ENCODE results near the gene CXADR.

CXADR gene

GRCh38 chr21:17554679-17555465 is 42.0 kb downstream of the CXADR start:
- Histone ChIP-seq H3K4me3 (ENCODE audit: low read depth in 1 of 5, low read length in 5 of 5) (no peak overlapping the region), H3K27ac (ENCODE audit: low read depth, low read length) (no peak overlapping the region), H3K27me3 (ENCODE audit: control insufficient read depth in 5 of 5, insufficient read depth in 4 of 5, low read length in 5 of 5) (peaks cover 0 to 2% (median 0%) of the 10 kb centered on the region in 5 donors), H3K9me3 (ENCODE audit: control insufficient read depth in 5 of 5, low read length in 5 of 5) (no peaks in the 10 kb centered on the region), H3K36me3 (ENCODE audit: control insufficient read depth in 5 of 5, insufficient read depth in 5 of 5, low read length in 5 of 5) (no peaks in the 10 kb centered on the region), H3K4me1 (ENCODE audit: control insufficient read depth in 5 of 5, insufficient read depth in 5 of 5, low read length in 5 of 5) (no peaks in the 10 kb centered on the region), H3K9ac (ENCODE audit: low read length in 5 of 5) (no peak overlapping the region)

GRCh38 chr21:17560377-17561025 is 47.7 kb downstream of the CXADR start:
- Histone ChIP-seq H3K4me3 (ENCODE audit: low read depth in 1 of 5, low read length in 5 of 5) (no peak overlapping the region), H3K27ac (ENCODE audit: low read depth, low read length) (no peak overlapping the region), H3K4me1 (ENCODE audit: control insufficient read depth in 5 of 5, insufficient read depth in 5 of 5, low read length in 5 of 5) (no peaks in the 10 kb centered on the region), H3K27me3 (ENCODE audit: control insufficient read depth in 5 of 5, insufficient read depth in 4 of 5, low read length in 5 of 5) (no peaks in the 10 kb centered on the region), H3K9ac (ENCODE audit: low read length in 5 of 5) (no peak overlapping the region), H3K36me3 (ENCODE audit: control insufficient read depth in 5 of 5, insufficient read depth in 5 of 5, low read length in 5 of 5) (no peaks in the 10 kb centered on the region), H3K9me3 (ENCODE audit: control insufficient read depth in 5 of 5, low read length in 5 of 5) (no peaks in the 10 kb centered on the region)

- H3K9ac ChIP-seq (ENCODE audit: low read length in 5 of 5): no peak overlapping the region
- no peaks in the 10 kb centered on the region for H3K4me1 ChIP-seq (ENCODE audit: control insufficient read depth in 5 of 5, insufficient read depth in 5 of 5, low read length in 5 of 5)
- H3K9me3 ChIP-seq (ENCODE audit: control insufficient read depth in 5 of 5, low read length in 5 of 5): no peaks in the 10 kb centered on the region
- no peak overlapping the region for H3K4me3 ChIP-seq (ENCODE audit: low read depth in 1 of 5, low read length in 5 of 5)
- H3K27ac ChIP-seq (ENCODE audit: low read depth, low read length): no peak overlapping the region
- no peaks in the 10 kb centered on the region for H3K36me3 ChIP-seq (ENCODE audit: control insufficient read depth in 5 of 5, insufficient read depth in 5 of 5, low read length in 5 of 5)
- peaks cover 0 to 3% (median 0%) of the 10 kb centered on the region in 5 donors for H3K27me3 ChIP-seq (ENCODE audit: control insufficient read depth in 5 of 5, insufficient read depth in 4 of 5, low read length in 5 of 5)
Observed at GRCh38 chr21:17570786-17571185, 57.9 kb downstream of the CXADR start.

- Histone ChIP-seq H3K9me3 (ENCODE audit: control insufficient read depth in 5 of 5, low read length in 5 of 5) (no peaks in the 10 kb centered on the region), H3K9ac (ENCODE audit: low read length in 5 of 5) (no peak overlapping the region)
Observed at GRCh38 chr21:17572431-17572830, 59.6 kb downstream of the CXADR start.

GRCh38 chr21:17575076-17575475 is 62.2 kb downstream of the CXADR start:
- Histone ChIP-seq H3K4me3 (ENCODE audit: low read depth in 1 of 5, low read length in 5 of 5) (no peak overlapping the region), H3K4me1 (ENCODE audit: control insufficient read depth in 5 of 5, insufficient read depth in 5 of 5, low read length in 5 of 5) (no peaks in the 10 kb centered on the region), H3K27me3 (ENCODE audit: control insufficient read depth in 5 of 5, insufficient read depth in 4 of 5, low read length in 5 of 5) (peaks cover 0 to 3% (median 0%) of the 10 kb centered on the region in 5 donors), H3K9me3 (ENCODE audit: control insufficient read depth in 5 of 5, low read length in 5 of 5) (no peaks in the 10 kb centered on the region), H3K27ac (ENCODE audit: low read depth, low read length) (no peak overlapping the region), H3K9ac (ENCODE audit: low read length in 5 of 5) (no peak overlapping the region), H3K36me3 (ENCODE audit: control insufficient read depth in 5 of 5, insufficient read depth in 5 of 5, low read length in 5 of 5) (no peaks in the 10 kb centered on the region)

More at GRCh38 chr21:17572431-17572830, 59.6 kb downstream of the CXADR start:
- H3K27ac ChIP-seq (ENCODE audit: low read depth, low read length): no peak overlapping the region
- H3K4me3 ChIP-seq (ENCODE audit: low read depth in 1 of 5, low read length in 5 of 5): no peak overlapping the region
- H3K27me3 ChIP-seq (ENCODE audit: control insufficient read depth in 5 of 5, insufficient read depth in 4 of 5, low read length in 5 of 5): peaks cover 0 to 3% (median 0%) of the 10 kb centered on the region in 5 donors
- H3K4me1 ChIP-seq (ENCODE audit: control insufficient read depth in 5 of 5, insufficient read depth in 5 of 5, low read length in 5 of 5): no peaks in the 10 kb centered on the region
- no peaks in the 10 kb centered on the region for H3K36me3 ChIP-seq (ENCODE audit: control insufficient read depth in 5 of 5, insufficient read depth in 5 of 5, low read length in 5 of 5)

GRCh38 chr21:17576080-17576835 is 63.4 kb downstream of the CXADR start:
- Histone ChIP-seq H3K27me3 (ENCODE audit: control insufficient read depth in 5 of 5, insufficient read depth in 4 of 5, low read length in 5 of 5) (peaks cover 0 to 3% (median 0%) of the 10 kb centered on the region in 5 donors), H3K9me3 (ENCODE audit: control insufficient read depth in 5 of 5, low read length in 5 of 5) (no peaks in the 10 kb centered on the region), H3K36me3 (ENCODE audit: control insufficient read depth in 5 of 5, insufficient read depth in 5 of 5, low read length in 5 of 5) (no peaks in the 10 kb centered on the region), H3K4me1 (ENCODE audit: control insufficient read depth in 5 of 5, insufficient read depth in 5 of 5, low read length in 5 of 5) (no peaks in the 10 kb centered on the region), H3K27ac (ENCODE audit: low read depth, low read length) (no peak overlapping the region), H3K9ac (ENCODE audit: low read length in 5 of 5) (no peak overlapping the region), H3K4me3 (ENCODE audit: low read depth in 1 of 5, low read length in 5 of 5) (no peak overlapping the region)

GRCh38 chr21:17577701-17578100 is 64.9 kb downstream of the CXADR start:
- Histone ChIP-seq H3K4me3 (ENCODE audit: low read depth in 1 of 5, low read length in 5 of 5) (no peak overlapping the region), H3K27me3 (ENCODE audit: control insufficient read depth in 5 of 5, insufficient read depth in 4 of 5, low read length in 5 of 5) (peaks cover 0 to 3% (median 0%) of the 10 kb centered on the region in 5 donors), H3K4me1 (ENCODE audit: control insufficient read depth in 5 of 5, insufficient read depth in 5 of 5, low read length in 5 of 5) (no peaks in the 10 kb centered on the region), H3K27ac (ENCODE audit: low read depth, low read length) (no peak overlapping the region), H3K36me3 (ENCODE audit: control insufficient read depth in 5 of 5, insufficient read depth in 5 of 5, low read length in 5 of 5) (no peaks in the 10 kb centered on the region), H3K9ac (ENCODE audit: low read length in 5 of 5) (no peak overlapping the region), H3K9me3 (ENCODE audit: control insufficient read depth in 5 of 5, low read length in 5 of 5) (no peaks in the 10 kb centered on the region)

GRCh38 chr21:17578162-17578561 is 65.3 kb downstream of the CXADR start:
- H3K9ac ChIP-seq (ENCODE audit: low read length in 5 of 5): no peak overlapping the region
- H3K9me3 ChIP-seq (ENCODE audit: control insufficient read depth in 5 of 5, low read length in 5 of 5): no peaks in the 10 kb centered on the region
- H3K4me3 ChIP-seq (ENCODE audit: low read depth in 1 of 5, low read length in 5 of 5): no peak overlapping the region
- H3K36me3 ChIP-seq (ENCODE audit: control insufficient read depth in 5 of 5, insufficient read depth in 5 of 5, low read length in 5 of 5): no peaks in the 10 kb centered on the region
- H3K27ac ChIP-seq (ENCODE audit: low read depth, low read length): no peak overlapping the region
- no peaks in the 10 kb centered on the region for H3K4me1 ChIP-seq (ENCODE audit: control insufficient read depth in 5 of 5, insufficient read depth in 5 of 5, low read length in 5 of 5)
- H3K27me3 ChIP-seq (ENCODE audit: control insufficient read depth in 5 of 5, insufficient read depth in 4 of 5, low read length in 5 of 5): peaks cover 0 to 3% (median 0%) of the 10 kb centered on the region in 5 donors

GRCh38 chr21:17578876-17579275 is 66.0 kb downstream of the CXADR start:
- Histone ChIP-seq H3K4me3 (ENCODE audit: low read depth in 1 of 5, low read length in 5 of 5) (no peak overlapping the region), H3K9me3 (ENCODE audit: control insufficient read depth in 5 of 5, low read length in 5 of 5) (no peaks in the 10 kb centered on the region), H3K9ac (ENCODE audit: low read length in 5 of 5) (no peak overlapping the region), H3K27ac (ENCODE audit: low read depth, low read length) (no peak overlapping the region), H3K27me3 (ENCODE audit: control insufficient read depth in 5 of 5, insufficient read depth in 4 of 5, low read length in 5 of 5) (peaks cover 0 to 3% (median 0%) of the 10 kb centered on the region in 5 donors), H3K36me3 (ENCODE audit: control insufficient read depth in 5 of 5, insufficient read depth in 5 of 5, low read length in 5 of 5) (no peaks in the 10 kb centered on the region), H3K4me1 (ENCODE audit: control insufficient read depth in 5 of 5, insufficient read depth in 5 of 5, low read length in 5 of 5) (no peaks in the 10 kb centered on the region)

GRCh38 chr21:17580319-17580718 is 67.5 kb downstream of the CXADR start:
- H3K9ac ChIP-seq (ENCODE audit: low read length in 5 of 5): no peak overlapping the region
- no peak overlapping the region for H3K4me3 ChIP-seq (ENCODE audit: low read depth in 1 of 5, low read length in 5 of 5)
- H3K36me3 ChIP-seq (ENCODE audit: control insufficient read depth in 5 of 5, insufficient read depth in 5 of 5, low read length in 5 of 5): no peaks in the 10 kb centered on the region
- no peaks in the 10 kb centered on the region for H3K4me1 ChIP-seq (ENCODE audit: control insufficient read depth in 5 of 5, insufficient read depth in 5 of 5, low read length in 5 of 5)
- no peaks in the 10 kb centered on the region for H3K9me3 ChIP-seq (ENCODE audit: control insufficient read depth in 5 of 5, low read length in 5 of 5)
- H3K27me3 ChIP-seq (ENCODE audit: control insufficient read depth in 5 of 5, insufficient read depth in 4 of 5, low read length in 5 of 5): peaks cover 0 to 3% (median 0%) of the 10 kb centered on the region in 5 donors
- H3K27ac ChIP-seq (ENCODE audit: low read depth, low read length): no peak overlapping the region
